H1 (cell line): ENCODE measurements around the gene TRIM59. TPM values are rescaled to one million over a fixed set of nuclear protein-coding genes. Genes with fewer than 3 reads are reported as not detected.

ENCODE experiments used
- CTCF ChIA-PET: fragments of 300-600 bp; sonication (Branson Sonifier 250); formaldehyde crosslinking; loops from one replicate; lab custom pipeline; 2021; ENCODE audit not compliant: partially characterized antibody; lab: Charles Lee
- POLR2A ChIA-PET: fragments of 300-600 bp; sonication (Branson Sonifier 250); formaldehyde crosslinking; loops from one replicate; lab custom pipeline; 2021; ENCODE audit warnings: inconsistent platforms; ENCODE audit not compliant: partially characterized antibody; lab: Charles Lee
- DNase-seq, 2 experiments: peaks; one replicate each; pipeline versions ENCODE4 v3.0.0 to v3.0.0-alpha.2; 2010 to 2022; ENCODE audit warnings: low spot score in 2 of 2, low read depth in 1 of 2, mixed read lengths in 1 of 2
- FAIRE-seq: peaks from 2 replicates; lab custom pipeline; 2011; peaks lifted over from hg19 to GRCh38; lab: Jason Lieb, UNC
- H2AFZ ChIP-seq: 2 replicates; pipeline ENCODE4 v1.8.1; 2012; ENCODE audit warnings: low read length, inconsistent platforms
- H2AK5ac ChIP-seq: 2 replicates; pipeline ENCODE4 v1.6.1; 2013; ENCODE audit warnings: low read depth, low read length
- H2BK120ac ChIP-seq: replicated peaks from 2 replicates; pipeline ENCODE3; 2013; ENCODE audit warnings: low read depth, low read length, inconsistent platforms
- H2BK12ac ChIP-seq: 2 replicates; pipeline ENCODE4 v1.6.1; 2013; ENCODE audit warnings: low read depth, low read length
- H2BK15ac ChIP-seq: 2 replicates; pipeline ENCODE4 v1.6.1; 2013; ENCODE audit warnings: low read length
- H2BK20ac ChIP-seq: 2 replicates; pipeline ENCODE4 v1.6.1; 2013; ENCODE audit warnings: low read length
- H2BK5ac ChIP-seq: 2 replicates; pipeline ENCODE4 v1.6.1; 2013; ENCODE audit warnings: low read depth, low read length
- H3K14ac ChIP-seq: 2 replicates; pipeline ENCODE4 v1.6.1; 2013; ENCODE audit warnings: inconsistent platforms; ENCODE audit not compliant: insufficient read length
- H3K18ac ChIP-seq: 2 replicates; pipeline ENCODE4 v1.6.1; 2013; ENCODE audit warnings: low read length; ENCODE audit errors: extremely low read depth
- H3K23ac ChIP-seq: 2 replicates; pipeline ENCODE4 v1.6.1; 2013; ENCODE audit warnings: inconsistent platforms; ENCODE audit not compliant: insufficient read length
- H3K23me2 ChIP-seq: 2 replicates; pipeline ENCODE4 v1.6.1; 2013; ENCODE audit warnings: low read depth, low read length
- H3K27ac ChIP-seq: 2 replicates; pipeline ENCODE4 v1.6.1; 2011; ENCODE audit warnings: low read depth, low read length, inconsistent platforms
- H3K27me3 ChIP-seq, 4 experiments: replicated peaks in 1 of 4; 1 replicate in 1 of 4; 2 replicates in 3 of 4; pipeline versions ENCODE4 v1.6.1 to v1.8.1; 2011 to 2013; ENCODE audit warnings: low read length in 3 of 4, mild to moderate bottlenecking in 3 of 4, inconsistent platforms in 2 of 4, mixed read lengths in 2 of 4, moderate library complexity in 1 of 4; ENCODE audit not compliant: control insufficient read depth in 3 of 4, insufficient read depth in 3 of 4; ENCODE audit errors: extremely low read depth in 1 of 4
- H3K36me3 ChIP-seq, 4 experiments: 2 replicates each; pipeline versions ENCODE4 v1.6.1 to v1.8.1; 2011 to 2013; ENCODE audit warnings: mild to moderate bottlenecking in 4 of 4, low read length in 3 of 4, moderate library complexity in 2 of 4, control low read depth in 1 of 4, inconsistent platforms in 1 of 4; ENCODE audit not compliant: insufficient read depth in 4 of 4, control insufficient read depth in 2 of 4
- H3K4ac ChIP-seq: replicated peaks from 2 replicates; pipeline ENCODE3; 2013; ENCODE audit warnings: low read length, low read depth, mixed read lengths, inconsistent platforms; ENCODE audit not compliant: insufficient read length
- H3K4me1 ChIP-seq, 4 experiments: replicated peaks in 1 of 4; 1 replicate in 1 of 4; 2 replicates in 3 of 4; pipeline versions ENCODE4 v1.6.1 to v1.8.1; 2011 to 2013; ENCODE audit warnings: low read length in 3 of 4, inconsistent platforms in 2 of 4, mixed read lengths in 1 of 4; ENCODE audit not compliant: insufficient read depth in 4 of 4, control insufficient read depth in 3 of 4
- H3K4me2 ChIP-seq, 2 experiments: 2 replicates each; pipeline versions ENCODE4 v1.6.1 to v1.8.1; 2011 to 2013; ENCODE audit warnings: low read depth in 2 of 2, low read length in 2 of 2, control low read depth in 1 of 2, inconsistent platforms in 1 of 2, mild to moderate bottlenecking in 1 of 2; ENCODE audit not compliant: insufficient read depth in 1 of 2
- H3K4me3 ChIP-seq, 4 experiments: fragments of 200-600, 300-600 bp in 1 of 4; sonication (generic), shearing (Covaris generic), sonication (Bioruptor Twin) in 1 of 4; 2 replicates each; pipeline versions ENCODE4 v1.5.1 to v1.8.1; 2011 to 2016; ENCODE audit warnings: low read length in 4 of 4, low read depth in 3 of 4, control low read depth in 2 of 4, inconsistent platforms in 2 of 4, mild to moderate bottlenecking in 2 of 4, mixed read lengths in 1 of 4, moderate library complexity in 1 of 4; ENCODE audit not compliant: insufficient read depth in 2 of 4; ENCODE audit errors: extremely low read depth in 1 of 4
- H3K56ac ChIP-seq: replicated peaks from 2 replicates; pipeline ENCODE3; 2013; ENCODE audit warnings: low read depth, mild to moderate bottlenecking, mixed read lengths, low read length, inconsistent platforms; ENCODE audit not compliant: insufficient read length
- H3K79me1 ChIP-seq: 2 replicates; pipeline ENCODE4 v1.6.1; 2013; ENCODE audit warnings: low read depth, low read length, control low read depth
- H3K79me2 ChIP-seq, 2 experiments: 2 replicates each; pipeline versions ENCODE4 v1.6.1 to v1.8.1; 2012 to 2013; ENCODE audit warnings: low read length in 2 of 2, mild to moderate bottlenecking in 2 of 2, inconsistent platforms in 1 of 2; ENCODE audit not compliant: insufficient read depth in 2 of 2, control insufficient read depth in 1 of 2
- H3K9ac ChIP-seq, 4 experiments: replicated peaks in 1 of 4; 1 replicate in 1 of 4; 2 replicates in 3 of 4; pipeline versions ENCODE4 v1.6.1 to v1.8.1; 2011 to 2013; ENCODE audit warnings: low read depth in 3 of 4, low read length in 3 of 4, control low read depth in 2 of 4, mild to moderate bottlenecking in 2 of 4, moderate library complexity in 2 of 4, inconsistent platforms in 1 of 4; ENCODE audit errors: extremely low read depth in 1 of 4
- H3K9me3 ChIP-seq, 2 experiments: 2 replicates each; pipeline versions ENCODE4 v1.6.1 to v1.8.1; 2012 to 2013; ENCODE audit warnings: mild to moderate bottlenecking in 2 of 2, moderate library complexity in 2 of 2, control low read depth in 1 of 2, inconsistent platforms in 1 of 2, low read depth in 1 of 2, low read length in 1 of 2, mixed read lengths in 1 of 2; ENCODE audit not compliant: insufficient read depth in 2 of 2
- H4K20me1 ChIP-seq, 2 experiments: replicated peaks in 1 of 2; 2 replicates each; pipeline versions ENCODE3 to v1.8.1; 2011 to 2013; ENCODE audit warnings: inconsistent platforms in 2 of 2, low read length in 2 of 2, mild to moderate bottlenecking in 1 of 2; ENCODE audit not compliant: insufficient read depth in 2 of 2, control insufficient read depth in 1 of 2
- H4K5ac ChIP-seq: 2 replicates; pipeline ENCODE4 v1.6.1; 2013; ENCODE audit warnings: low read length, low read depth, mixed read lengths, inconsistent platforms; ENCODE audit not compliant: insufficient read length
- H4K8ac ChIP-seq: 2 replicates; pipeline ENCODE4 v1.8.0; 2013; ENCODE audit warnings: mild to moderate bottlenecking, moderate library complexity, low read length, inconsistent platforms; ENCODE audit not compliant: insufficient read depth; ENCODE audit errors: extremely low read depth
- H4K91ac ChIP-seq: replicated peaks from 2 replicates; pipeline ENCODE3; 2013; ENCODE audit warnings: low read length, mixed read lengths, inconsistent platforms; ENCODE audit not compliant: insufficient read length
- CBX5 ChIP-seq: fragments of 300-800, 300-1000 bp; sonication (generic); IDR thresholded peaks from 2 replicates; pipeline ENCODE4 v1.7.1; 2016; ENCODE audit warnings: antibody characterized with exemption, low read length, low read depth
- EGR1 ChIP-seq: IDR thresholded peaks from 2 replicates; pipeline ENCODE4 v1.6.1; 2011; ENCODE audit warnings: low read depth, low read length, borderline replicate concordance
- GTF2F1 ChIP-seq: IDR thresholded peaks from 2 replicates; pipeline ENCODE4 v1.6.1; 2012; ENCODE audit warnings: low read depth, low read length, improper control_type of control experiment, borderline replicate concordance
- WGBS, 2 experiments: shearing (Covaris generic) in 1 of 2; methylation state at CpG; one replicate each; pipeline versions ENCODE4 v1.1.6 to v1.1.7; 2013 to 2015; ENCODE audit warnings: low lambda C conversion rate in 2 of 2, mixed read lengths in 2 of 2, inconsistent platforms in 1 of 2, low coverage in 1 of 2, missing lambda C conversion rate in 1 of 2; ENCODE audit not compliant: insufficient replicate concordance in 2 of 2, insufficient coverage in 1 of 2, insufficient read length in 1 of 2; ENCODE audit errors: extremely low coverage in 1 of 2, missing lambda C conversion rate in 1 of 2; 5-methylcytosine and 5-hydroxymethylcytosine counted together
- polyA plus RNA-seq, 7 experiments: library from polyadenylated mRNA; depleted of rRNA in 3 of 7; stranded (reverse) in 5 of 7; unstranded in 2 of 7; fragments of >200 nt in 5 of 7; fragments of 200-250 nt in 2 of 7; gene quantifications; 1 replicate in 5 of 7; 2 replicates in 1 of 7; 4 replicates in 1 of 7; pipeline versions ENCODE4 v1.2.1 to v1.2.3, GENCODE V29; 2011 to 2013; ENCODE audit warnings: missing spikeins in 2 of 7, mixed read lengths in 2 of 7
- total RNA-seq: library from RNA; stranded (reverse); fragmentation: NEBNext Ultra II Directional; extraction: Animal tissue kit (Norgen Biotek cat#: 25700); gene quantifications from 2 replicates; pipeline ENCODE4 v1.2.1, GENCODE V29; 2021

TRIM59 gene
- total and polyA plus RNA-seq, 2 of the 8 experiments (the other 6 are each of a cell fraction or from before 2014, with no cell fraction given), result 11.6 to 53.4 TPM

DNA sequence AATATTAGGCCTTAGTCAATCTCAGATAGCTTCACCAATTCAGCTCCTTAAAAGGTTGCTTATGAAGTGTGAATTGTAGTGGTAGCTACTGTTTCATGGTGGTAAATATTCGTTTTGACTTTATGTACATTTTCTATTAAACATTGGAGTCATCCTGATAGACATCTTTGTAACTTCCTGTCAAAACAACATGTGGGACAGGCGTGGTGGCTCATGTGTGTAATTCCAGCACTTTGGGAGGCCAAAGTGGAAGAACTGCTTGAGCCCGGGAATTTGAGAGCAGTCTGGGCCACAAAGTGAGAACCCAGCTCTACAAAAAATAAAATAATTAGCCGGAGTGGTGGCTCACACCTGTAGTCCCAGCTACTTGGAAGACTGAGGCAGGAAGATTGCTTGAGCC lies 2.0 kb upstream of the TRIM59 start:
- 74% methylated on average over 4 of the region's 4 CpGs; no CpG with 5 or more reads in 1 of the 2 experiments for WGBS, 2 experiments
- no peak for FAIRE-seq

More for the DNA sequence above, 2.0 kb upstream of the TRIM59 start:
- Histone ChIP-seq H3K14ac (no peak overlapping the region), H2BK120ac (no peak overlapping the region), H3K4me1 (peaks cover 0 to 4% (median 0%) of the 10 kb centered on the region in 4 experiments; a peak in 3 of 7 replicates), H2BK20ac (no peak overlapping the region), H3K4me2 (no peak overlapping the region; a peak in 1 of 4 replicates), H3K18ac (no peak overlapping the region), H2AFZ (no peak overlapping the region), H3K79me1 (no peaks in the 10 kb centered on the region; the same call in 1 of the 2 replicates), H2BK5ac (no peak overlapping the region), H3K27ac (no peak overlapping the region), H3K36me3 (peaks cover 0 to 15% (median 0%) of the 10 kb centered on the region in 4 experiments; a peak in 1 of 8 replicates), H3K56ac (no peak overlapping the region), H3K9ac (no peak overlapping the region), H2BK12ac (no peak overlapping the region), H4K91ac (no peak overlapping the region), H3K9me3 (no peaks in the 10 kb centered on the region), H4K20me1 (no peaks in the 10 kb centered on the region), H3K4me3 (no peak overlapping the region), H3K27me3 (no peaks in the 10 kb centered on the region), H3K23ac (no peak overlapping the region), H2BK15ac (no peak overlapping the region), H3K4ac (no peak overlapping the region), H4K8ac (no peak overlapping the region), H2AK5ac (no peak overlapping the region), H3K23me2 (peaks cover 6% of the 10 kb centered on the region), H4K5ac (no peak overlapping the region), H3K79me2 (peaks cover 13 to 26% of the 10 kb centered on the region in 2 experiments)
- ChIA-PET POLR2A (interaction anchor here (1.2 to 4.1 kb wide), 6 partner anchors 25 to 113 kb away, joined by 3 to 26 read pairs (median 16); partner anchors contain the start of genes KPNA4 and SMC4), CTCF (interaction anchor here (1.0 to 3.2 kb wide), 4 partner anchors 8 to 35 kb away, joined by 3 to 13 read pairs (median 4); no protein-coding TSS in a partner anchor)
- no peak for TF ChIP-seq EGR1
- no peak for TF ChIP-seq GTF2F1
- no peak for TF ChIP-seq CBX5
- DNase-seq, result no peak
